ENCODE results near the gene ME3.
A peak's percentile ranks its signal among the peaks of the same experiment; 100 is the strongest.

- TF ChIP-seq, protein P1, sequence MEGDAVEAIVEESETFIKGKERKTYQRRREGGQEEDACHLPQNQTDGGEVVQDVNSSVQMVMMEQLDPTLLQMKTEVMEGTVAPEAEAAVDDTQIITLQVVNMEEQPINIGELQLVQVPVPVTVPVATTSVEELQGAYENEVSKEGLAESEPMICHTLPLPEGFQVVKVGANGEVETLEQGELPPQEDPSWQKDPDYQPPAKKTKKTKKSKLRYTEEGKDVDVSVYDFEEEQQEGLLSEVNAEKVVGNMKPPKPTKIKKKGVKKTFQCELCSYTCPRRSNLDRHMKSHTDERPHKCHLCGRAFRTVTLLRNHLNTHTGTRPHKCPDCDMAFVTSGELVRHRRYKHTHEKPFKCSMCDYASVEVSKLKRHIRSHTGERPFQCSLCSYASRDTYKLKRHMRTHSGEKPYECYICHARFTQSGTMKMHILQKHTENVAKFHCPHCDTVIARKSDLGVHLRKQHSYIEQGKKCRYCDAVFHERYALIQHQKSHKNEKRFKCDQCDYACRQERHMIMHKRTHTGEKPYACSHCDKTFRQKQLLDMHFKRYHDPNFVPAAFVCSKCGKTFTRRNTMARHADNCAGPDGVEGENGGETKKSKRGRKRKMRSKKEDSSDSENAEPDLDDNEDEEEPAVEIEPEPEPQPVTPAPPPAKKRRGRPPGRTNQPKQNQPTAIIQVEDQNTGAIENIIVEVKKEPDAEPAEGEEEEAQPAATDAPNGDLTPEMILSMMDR (optimal IDR thresholded peaks at IDR 0.05 in 1 of 3, IDR thresholded peaks at IDR 0.05 in 1 of 3, conservative IDR thresholded peaks at IDR 0.05 in 1 of 3; ENCODE audit: extremely low read depth in 1 of 3, insufficient read depth in 2 of 3, low read length in 3 of 3), result peak; percentile 57 to 71 (median 69)
- TF ChIP-seq EZH2 (IDR thresholded peaks at IDR 0.05; ENCODE audit: low read length), result no peak
Measured at GRCh38 chr11:86571273-86571948, 101.0 kb downstream of the ME3 start.
